Thymus (tissue), 11 donors: ENCODE data around the gene TUBGCP6. TPM values are rescaled to one million over a fixed set of nuclear protein-coding genes. Genes with fewer than 3 reads are reported as not detected.

Experiments
- DNase-seq, 9 donors: peaks; one replicate each; pipeline ENCODE4 v3.0.0-alpha.2; 2013; ENCODE audit warnings: low spot score in 9 of 9, low read depth in 6 of 9, missing footprints in 1 of 9
- H3K27ac ChIP-seq, 2 donors: one replicate each; pipeline ENCODE4 v1.5.1; 2013; ENCODE audit warnings: control low read depth in 1 of 2, low read depth in 1 of 2, low read length in 1 of 2, mild to moderate bottlenecking in 1 of 2, moderate library complexity in 1 of 2
- H3K27me3 ChIP-seq, 2 donors: one replicate each; pipeline ENCODE4 v1.5.1; 2013; ENCODE audit warnings: low read length in 1 of 2; ENCODE audit not compliant: control insufficient read depth in 2 of 2, insufficient read depth in 1 of 2
- H3K36me3 ChIP-seq, 2 donors: one replicate each; pipeline ENCODE4 v1.5.1; 2013; ENCODE audit warnings: low read length in 1 of 2, mild to moderate bottlenecking in 1 of 2, moderate library complexity in 1 of 2; ENCODE audit not compliant: control insufficient read depth in 2 of 2, insufficient read depth in 2 of 2
- H3K4me1 ChIP-seq, 2 donors: one replicate each; pipeline ENCODE4 v1.5.1; 2013; ENCODE audit warnings: low read length in 2 of 2; ENCODE audit not compliant: control insufficient read depth in 2 of 2, insufficient read depth in 2 of 2
- H3K4me3 ChIP-seq, 2 donors: one replicate each; pipeline ENCODE4 v1.5.1; 2013; ENCODE audit warnings: low read length in 2 of 2, control low read depth in 1 of 2, mild to moderate bottlenecking in 1 of 2
- H3K9me3 ChIP-seq, 2 donors: one replicate each; pipeline ENCODE4 v1.5.1; 2013; ENCODE audit warnings: low read length in 1 of 2, mild to moderate bottlenecking in 1 of 2; ENCODE audit not compliant: control insufficient read depth in 2 of 2, insufficient read depth in 1 of 2
- WGBS: extraction: QIAGEN DNeasy Blood & Tissue Kit; methylation state at CpG from one replicate; pipeline ENCODE4 v1.1.7; 2013; 5-methylcytosine and 5-hydroxymethylcytosine counted together
- polyA plus RNA-seq: library from polyadenylated mRNA; stranded (reverse); fragments of 200-250 nt; gene quantifications from one replicate; pipeline ENCODE4 v1.2.3, GENCODE V29; 2013
- total RNA-seq: library from RNA; stranded (reverse); fragments of 120-200 nt; gene quantifications from one replicate; pipeline ENCODE4 v1.2.4, GENCODE V29; 2013
- donor health status: healthy.

The TUBGCP6 gene
- total and polyA plus RNA-seq, 2 donors: 29.2 to 96.6 TPM

DNA sequence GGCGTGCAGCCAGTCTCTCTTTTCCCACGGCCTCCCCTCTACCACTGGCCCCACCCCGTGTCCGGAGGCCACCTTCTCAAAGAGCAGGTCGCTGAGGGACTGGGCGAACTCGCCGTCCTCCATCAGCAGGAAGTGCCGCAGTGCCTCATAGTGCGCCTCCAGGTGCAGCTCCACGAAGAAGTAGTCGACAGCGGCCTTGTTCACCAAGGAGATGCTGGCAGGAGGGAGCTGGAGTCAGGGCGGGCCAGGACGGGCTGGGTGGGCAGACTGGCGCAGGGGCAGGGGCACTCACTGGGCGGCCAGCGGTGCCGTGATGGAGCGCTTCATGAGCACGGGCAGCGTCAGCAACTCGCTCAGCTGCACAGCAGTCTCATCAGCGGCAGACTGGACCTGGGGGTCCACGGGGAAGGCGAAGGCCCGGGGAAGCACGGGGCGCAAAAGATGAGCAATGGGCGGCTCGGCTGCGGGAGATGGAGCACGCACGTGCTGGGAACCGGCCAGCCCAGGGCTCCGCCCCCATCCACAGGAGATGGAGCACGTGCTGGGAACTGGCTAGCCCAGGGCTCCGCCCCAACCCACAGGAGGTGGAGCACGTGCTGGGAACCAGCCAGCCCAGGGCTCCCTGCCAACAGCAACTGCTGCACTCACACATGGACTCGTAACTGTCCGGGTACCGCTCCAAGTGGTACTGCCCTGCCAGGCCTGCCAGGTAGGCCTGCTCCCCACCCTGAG, 25.7 kb downstream of the TUBGCP6 start:
- peaks cover 91 to 92% of the 10 kb centered on the region in 2 donors for H3K36me3 ChIP-seq
- no peak overlapping the region for H3K4me3 ChIP-seq
- H3K27ac ChIP-seq: no peak overlapping the region
- 85% methylated on average over 42 of the region's 42 CpGs for WGBS
- peaks cover 1 to 2% of the 10 kb centered on the region in 2 donors for H3K9me3 ChIP-seq
- H3K4me1 ChIP-seq: no peaks in the 10 kb centered on the region
- H3K27me3 ChIP-seq: no peaks in the 10 kb centered on the region
- no peak for DNase-seq

DNA sequence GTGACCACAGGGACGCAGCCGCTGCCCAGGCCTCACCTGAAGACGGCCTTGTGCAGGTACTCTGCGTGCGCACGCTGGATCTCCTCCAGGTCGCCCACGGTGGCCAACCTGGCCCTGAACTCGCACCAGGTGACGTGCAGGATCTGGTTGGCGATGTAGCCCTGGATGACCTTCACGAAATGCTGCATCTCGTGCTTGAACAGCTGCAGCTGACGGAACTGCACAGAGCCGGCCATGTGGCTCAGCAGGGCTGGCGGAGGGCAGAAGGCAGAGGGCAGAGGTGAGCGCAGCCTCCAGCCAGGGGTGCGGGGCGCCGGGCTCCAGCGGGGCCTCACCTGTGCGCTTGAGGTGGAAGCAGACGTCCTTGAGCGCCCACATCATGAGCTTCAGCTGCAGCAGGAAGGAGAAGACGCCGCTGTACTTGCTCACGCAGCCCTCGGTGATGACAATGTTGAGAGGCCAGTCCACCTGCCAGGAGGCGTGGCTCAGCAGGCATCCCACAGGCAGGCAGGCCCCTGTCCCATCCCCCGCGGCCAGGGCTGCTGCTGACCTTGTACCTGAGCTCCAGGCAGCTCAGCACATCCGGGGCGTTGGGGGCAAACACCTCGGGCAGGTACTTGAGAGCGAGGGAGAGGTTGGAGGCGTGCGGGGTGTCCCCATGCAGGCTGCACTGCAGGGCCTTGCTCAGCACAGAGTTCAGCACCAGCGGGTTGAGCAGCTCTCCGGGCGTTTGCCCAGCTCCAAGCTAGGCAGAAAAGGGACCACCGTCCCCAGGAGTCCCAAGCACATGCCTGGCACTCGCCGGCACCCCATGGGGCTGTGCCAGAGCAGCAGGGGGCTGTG, 26.4 kb downstream of the TUBGCP6 start:
- 95% methylated on average over 43 of the region's 43 CpGs for WGBS
- peaks cover 1 to 2% of the 10 kb centered on the region in 2 donors for H3K9me3 ChIP-seq
- DNase-seq: no peak
- no peak overlapping the region for H3K4me3 ChIP-seq
- H3K27me3 ChIP-seq: no peaks in the 10 kb centered on the region
- peaks cover 88 to 90% of the 10 kb centered on the region in 2 donors for H3K36me3 ChIP-seq
- no peaks in the 10 kb centered on the region for H3K4me1 ChIP-seq
- no peak overlapping the region for H3K27ac ChIP-seq

DNA sequence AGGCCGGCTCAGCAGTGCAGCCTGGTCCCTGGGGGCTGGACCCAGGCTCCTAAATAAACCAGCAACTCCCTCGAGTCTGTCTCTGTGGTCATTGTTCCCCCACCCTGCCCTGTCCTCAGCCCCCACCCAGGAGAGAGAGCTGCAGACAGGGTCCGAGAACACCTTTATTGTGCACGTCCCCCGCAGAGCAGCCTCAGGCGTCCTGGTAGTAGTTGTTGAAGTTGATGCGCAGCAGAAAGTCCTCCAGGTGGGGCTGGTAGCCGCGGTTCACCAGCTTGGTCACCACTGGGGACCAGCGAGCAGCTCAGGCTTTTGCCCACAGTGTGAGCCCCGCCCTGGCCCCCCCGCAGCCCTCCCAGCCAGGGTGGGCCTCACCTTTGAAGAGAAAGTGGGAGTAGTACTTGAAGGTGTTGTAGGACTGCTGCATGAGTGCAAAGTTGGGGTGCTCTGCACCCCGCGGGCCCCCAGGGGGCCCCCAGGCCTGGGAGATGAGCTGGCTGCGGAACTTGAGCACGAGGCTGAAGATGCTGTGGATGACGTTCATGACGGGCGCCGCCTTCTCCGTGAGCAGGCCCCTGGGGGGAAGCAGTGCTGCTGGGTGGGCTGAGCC, 27.2 kb downstream of the TUBGCP6 start:
- DNase-seq: no peak
- H3K9me3 ChIP-seq: peaks cover 1 to 2% of the 10 kb centered on the region in 2 donors
- no peaks in the 10 kb centered on the region for H3K4me1 ChIP-seq
- no peak overlapping the region for H3K27ac ChIP-seq
- WGBS: 97% methylated on average over 21 of the region's 21 CpGs
- no peaks in the 10 kb centered on the region for H3K27me3 ChIP-seq
- H3K4me3 ChIP-seq: no peak overlapping the region
- peaks cover 89 to 90% of the 10 kb centered on the region in 2 donors for H3K36me3 ChIP-seq

DNA sequence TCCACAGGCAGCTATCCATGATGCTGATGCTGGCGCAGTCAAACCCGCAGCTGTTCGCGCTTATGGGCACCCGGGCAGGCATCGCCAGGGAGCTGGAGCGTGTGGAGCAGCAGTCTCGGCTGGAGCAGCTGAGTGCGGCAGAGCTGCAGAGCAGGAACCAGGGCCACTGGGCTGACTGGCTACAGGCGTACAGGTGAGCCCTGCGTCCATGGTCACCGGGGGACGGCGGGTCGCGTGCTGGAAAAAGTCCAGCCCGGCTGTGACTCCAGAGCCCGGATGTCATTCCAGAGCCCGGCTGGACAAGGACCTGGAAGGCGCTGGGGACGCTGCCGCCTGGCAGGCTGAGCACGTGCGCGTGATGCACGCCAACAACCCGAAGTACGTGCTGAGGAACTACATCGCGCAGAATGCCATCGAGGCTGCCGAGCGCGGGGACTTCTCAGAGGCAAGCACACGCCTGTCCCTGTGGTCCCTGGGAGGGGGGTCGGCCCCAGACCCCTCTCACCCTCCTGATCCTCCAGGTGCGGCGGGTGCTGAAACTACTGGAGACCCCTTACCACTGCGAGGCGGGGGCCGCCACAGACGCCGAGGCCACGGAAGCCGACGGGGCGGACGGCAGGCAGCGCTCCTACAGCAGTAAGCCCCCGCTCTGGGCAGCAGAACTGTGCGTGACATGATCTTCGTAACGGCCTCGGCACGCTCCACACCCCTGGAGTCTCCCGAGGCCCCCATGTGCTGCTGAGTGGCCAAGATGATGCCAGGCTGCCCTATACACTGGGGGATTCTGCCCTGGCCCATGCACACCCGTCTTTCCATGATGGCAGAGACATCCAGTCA, 27.9 kb downstream of the TUBGCP6 start:
- 96% methylated on average over 57 of the region's 57 CpGs for WGBS
- H3K9me3 ChIP-seq: peaks cover 1 to 2% of the 10 kb centered on the region in 2 donors
- H3K27me3 ChIP-seq: no peaks in the 10 kb centered on the region
- H3K27ac ChIP-seq: no peak overlapping the region
- no peaks in the 10 kb centered on the region for H3K4me1 ChIP-seq
- no peak overlapping the region for H3K4me3 ChIP-seq
- H3K36me3 ChIP-seq: peaks cover 86 to 88% of the 10 kb centered on the region in 2 donors
- DNase-seq: no peak

DNA sequence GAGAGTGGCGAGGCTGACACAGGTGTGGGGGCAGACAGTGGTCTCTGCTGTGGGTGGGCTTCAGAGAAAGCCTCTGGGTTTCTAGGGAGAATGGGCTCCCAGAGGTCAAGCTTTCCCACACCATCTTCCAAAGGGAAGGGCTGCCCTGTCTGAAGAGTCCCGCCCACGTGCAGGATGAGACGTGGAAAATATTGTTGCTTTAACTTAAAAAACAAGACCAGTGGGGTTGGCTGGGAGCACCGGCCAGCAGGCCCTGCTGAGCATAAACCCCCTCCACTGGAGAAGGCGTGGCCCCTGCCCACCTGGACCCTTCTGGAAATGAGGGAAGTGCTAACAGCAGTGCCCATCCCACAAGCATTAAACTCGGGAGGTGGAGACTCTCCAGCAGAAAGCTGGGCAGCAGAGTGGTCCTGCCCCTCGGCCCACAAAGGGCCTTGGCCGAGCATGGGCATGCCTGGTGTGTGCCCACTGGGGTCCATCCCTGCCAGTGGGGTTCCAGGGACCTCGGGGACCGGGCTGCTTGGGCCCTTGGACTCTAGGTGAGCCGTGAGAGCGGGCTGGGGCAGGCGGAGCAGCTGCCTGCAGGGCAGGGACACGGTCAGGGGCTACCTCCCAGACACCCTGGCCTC, 28.7 kb downstream of the TUBGCP6 start:
- Histone ChIP-seq H3K9me3 (peaks cover 1 to 2% of the 10 kb centered on the region in 2 donors), H3K4me3 (no peak overlapping the region), H3K27ac (no peak overlapping the region), H3K36me3 (peaks cover 80 to 82% of the 10 kb centered on the region in 2 donors), H3K27me3 (no peaks in the 10 kb centered on the region), H3K4me1 (no peaks in the 10 kb centered on the region)
- WGBS: 96% methylated on average over 15 of the region's 15 CpGs
- no peak for DNase-seq

DNA sequence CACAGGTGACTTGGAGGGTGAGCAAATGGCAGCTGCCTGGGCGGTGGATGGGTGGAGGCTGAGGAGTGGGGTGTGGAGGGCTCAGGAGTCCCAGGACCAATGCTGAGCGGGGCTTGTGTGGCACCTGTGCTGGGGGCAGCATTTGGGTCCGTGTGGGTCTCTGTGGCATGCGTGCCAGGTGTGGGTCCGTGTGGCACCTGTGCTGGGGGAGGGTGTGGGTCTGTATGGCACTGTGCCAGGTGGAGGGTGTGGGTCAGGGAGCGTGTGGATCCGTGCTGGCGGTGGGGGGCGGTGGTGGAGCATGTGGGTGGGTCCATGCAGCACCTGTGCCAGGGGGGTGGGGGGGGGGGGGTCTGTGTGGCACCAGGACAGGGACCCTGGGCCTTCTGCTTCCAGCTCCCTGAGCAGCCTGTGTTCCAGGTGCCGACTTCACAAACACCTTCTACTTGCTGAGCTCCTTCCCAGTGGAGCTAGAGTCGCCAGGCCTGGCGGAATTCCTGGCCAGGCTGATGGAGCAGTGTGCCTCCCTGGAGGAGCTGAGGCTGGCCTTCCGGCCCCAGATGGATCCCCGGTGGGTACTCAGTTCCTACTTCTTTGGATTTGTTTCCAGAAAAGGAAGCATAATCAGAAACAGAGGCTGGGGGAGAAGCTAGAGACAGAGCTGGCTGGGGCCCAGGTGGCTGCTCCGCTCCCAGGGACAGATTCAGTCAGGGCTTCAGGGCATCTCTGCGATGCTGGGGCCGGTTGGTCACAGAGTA, 29.3 kb downstream of the TUBGCP6 start:
- DNase-seq: no peak
- H3K27me3 ChIP-seq: no peaks in the 10 kb centered on the region
- peaks cover 80 to 82% of the 10 kb centered on the region in 2 donors for H3K36me3 ChIP-seq
- H3K27ac ChIP-seq: no peak overlapping the region
- H3K4me1 ChIP-seq: no peaks in the 10 kb centered on the region
- H3K4me3 ChIP-seq: no peak overlapping the region
- H3K9me3 ChIP-seq: peaks cover 1 to 2% of the 10 kb centered on the region in 2 donors
- 92% methylated on average over 17 of the region's 17 CpGs for WGBS

DNA sequence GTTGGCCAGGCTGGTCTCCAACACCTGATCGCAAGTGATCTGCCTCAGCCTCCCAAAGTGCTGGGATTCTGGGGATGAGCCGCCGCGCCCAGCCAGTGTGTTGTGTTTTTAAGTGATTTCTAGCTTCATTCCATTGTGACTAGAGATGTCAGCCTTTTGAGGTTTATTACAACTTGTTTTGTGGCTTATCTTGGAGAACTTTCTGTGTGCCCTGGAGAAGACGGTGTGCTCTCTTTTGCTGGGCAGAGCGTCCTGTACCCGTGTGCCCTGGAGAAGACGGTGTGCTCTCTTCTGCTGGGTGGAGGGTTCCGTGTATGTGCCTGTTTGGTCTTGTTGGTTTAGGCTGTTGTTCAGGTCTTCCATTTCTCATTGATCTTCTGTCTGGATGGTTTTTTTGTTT, 31.6 kb downstream of the TUBGCP6 start:
- no peak overlapping the region for H3K4me3 ChIP-seq
- WGBS: 99% methylated on average over 9 of the region's 9 CpGs
- H3K27me3 ChIP-seq: no peaks in the 10 kb centered on the region
- peaks cover 1 to 2% of the 10 kb centered on the region in 2 donors for H3K9me3 ChIP-seq
- H3K36me3 ChIP-seq: peaks cover 78 to 79% of the 10 kb centered on the region in 2 donors
- DNase-seq: no peak
- no peaks in the 10 kb centered on the region for H3K4me1 ChIP-seq
- no peak overlapping the region for H3K27ac ChIP-seq

DNA sequence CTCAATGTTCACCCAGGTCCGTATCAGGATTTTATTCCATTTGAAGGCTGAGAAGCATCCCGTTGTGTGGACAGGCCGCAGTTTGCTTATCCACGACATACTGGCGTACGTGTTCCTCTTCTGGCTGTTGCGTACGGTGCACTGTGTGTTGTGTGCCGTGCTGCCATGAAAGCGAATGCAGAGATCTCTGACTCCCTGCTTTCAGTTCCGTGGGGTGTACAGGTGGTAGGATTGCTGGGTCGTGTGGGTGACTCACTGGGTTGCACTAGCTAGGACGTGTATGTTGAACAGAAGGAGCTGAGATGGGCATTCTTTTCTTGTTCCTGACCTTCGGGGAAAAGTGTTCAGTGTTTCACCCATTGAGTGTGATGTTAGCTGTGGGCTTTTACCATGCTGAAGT, 33.7 kb downstream of the TUBGCP6 start:
- Histone ChIP-seq H3K27ac (no peak overlapping the region), H3K4me1 (no peaks in the 10 kb centered on the region), H3K4me3 (no peak overlapping the region), H3K27me3 (no peaks in the 10 kb centered on the region), H3K36me3 (peaks cover 74 to 77% of the 10 kb centered on the region in 2 donors), H3K9me3 (peaks cover 2% of the 10 kb centered on the region in 2 donors)
- DNase-seq: no peak
- WGBS: 97% methylated on average over 14 of the region's 14 CpGs
